WTC11 (cell line): ENCODE results near the gene STXBP6.

Source experiments
- E2F5 ChIP-seq: sonication (generic); formaldehyde crosslinking; IDR thresholded peaks from 2 replicates; pipeline ENCODE4 v1.8.1; 2022; ENCODE audit warnings: mild to moderate bottlenecking, moderate library complexity, missing genetic modification reagents
- ELF4 ChIP-seq: sonication (generic); formaldehyde crosslinking; IDR thresholded peaks from 2 replicates; pipeline ENCODE4 v1.8.1; 2022; ENCODE audit warnings: low read depth, mild to moderate bottlenecking, moderate library complexity, missing genetic modification reagents
- ETV6 ChIP-seq: sonication (generic); formaldehyde crosslinking; IDR thresholded peaks from 2 replicates; pipeline ENCODE4 v1.8.1; 2022; ENCODE audit warnings: mild to moderate bottlenecking, missing genetic modification reagents
- OVOL2 ChIP-seq: fragments of 250-450 bp; sonication (Bioruptor Pico); IDR thresholded peaks from 2 replicates; pipeline ENCODE4 v1.9.0; 2021; ENCODE audit warnings: mild to moderate bottlenecking, borderline replicate concordance
- PRDM15 ChIP-seq: sonication (generic); formaldehyde crosslinking; IDR thresholded peaks from 2 replicates; pipeline ENCODE4 v1.8.0; 2022; ENCODE audit warnings: missing genetic modification reagents
- TF ChIP-seq, protein P1 (sequence below): sonication (generic); formaldehyde crosslinking; IDR thresholded peaks from 2 replicates; pipeline ENCODE4 v1.8.1; 2022; ENCODE audit warnings: mild to moderate bottlenecking, missing genetic modification reagents, moderate library complexity, borderline replicate concordance
- TF ChIP-seq, protein P2 (sequence below): sonication (generic); formaldehyde crosslinking; IDR thresholded peaks from 2 replicates; pipeline ENCODE4 v1.8.0; 2023; ENCODE audit warnings: missing genetic modification reagents
- TF ChIP-seq, protein P3 (sequence below): fragments of 200-600 bp; IDR thresholded peaks from 2 replicates; pipeline ENCODE4 v1.8.0; 2022; ENCODE audit warnings: antibody characterized with exemption
- TF ChIP-seq, protein P4 (sequence below): sonication (generic); formaldehyde crosslinking; IDR thresholded peaks from 2 replicates; pipeline ENCODE4 v1.8.1; 2023; ENCODE audit warnings: mild to moderate bottlenecking, missing genetic modification reagents, moderate library complexity

DNA sequence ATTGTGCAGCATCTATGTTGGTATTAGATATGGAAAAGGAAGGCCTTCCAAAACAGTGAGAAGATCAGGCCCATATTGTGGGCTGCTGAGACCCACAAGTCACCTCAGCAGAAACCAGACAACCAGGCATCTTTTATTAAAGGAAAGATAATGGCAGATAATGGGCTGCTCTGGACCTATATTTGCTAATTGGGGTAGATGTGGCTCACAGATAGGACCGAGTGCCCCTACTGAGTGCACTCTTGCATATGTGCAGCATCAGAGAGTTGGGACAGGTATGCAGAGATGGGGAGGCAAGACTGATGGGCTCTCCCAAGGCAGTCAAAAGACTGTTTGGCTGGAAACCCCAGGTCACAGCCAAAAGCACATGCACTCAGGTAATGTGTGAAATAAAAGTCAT, 266.2 kb downstream of the STXBP6 start:
- TF ChIP-seq, protein P1, sequence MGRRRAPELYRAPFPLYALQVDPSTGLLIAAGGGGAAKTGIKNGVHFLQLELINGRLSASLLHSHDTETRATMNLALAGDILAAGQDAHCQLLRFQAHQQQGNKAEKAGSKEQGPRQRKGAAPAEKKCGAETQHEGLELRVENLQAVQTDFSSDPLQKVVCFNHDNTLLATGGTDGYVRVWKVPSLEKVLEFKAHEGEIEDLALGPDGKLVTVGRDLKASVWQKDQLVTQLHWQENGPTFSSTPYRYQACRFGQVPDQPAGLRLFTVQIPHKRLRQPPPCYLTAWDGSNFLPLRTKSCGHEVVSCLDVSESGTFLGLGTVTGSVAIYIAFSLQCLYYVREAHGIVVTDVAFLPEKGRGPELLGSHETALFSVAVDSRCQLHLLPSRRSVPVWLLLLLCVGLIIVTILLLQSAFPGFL (CRISPR knock-in tag) = no peak
- TF ChIP-seq OVOL2 (CRISPR knock-in tag) (no peak), ETV6 (CRISPR knock-in tag) (no peak), ELF4 (no peak), E2F5 (no peak), PRDM15 (CRISPR knock-in tag) (no peak)
- TF ChIP-seq, protein P2, sequence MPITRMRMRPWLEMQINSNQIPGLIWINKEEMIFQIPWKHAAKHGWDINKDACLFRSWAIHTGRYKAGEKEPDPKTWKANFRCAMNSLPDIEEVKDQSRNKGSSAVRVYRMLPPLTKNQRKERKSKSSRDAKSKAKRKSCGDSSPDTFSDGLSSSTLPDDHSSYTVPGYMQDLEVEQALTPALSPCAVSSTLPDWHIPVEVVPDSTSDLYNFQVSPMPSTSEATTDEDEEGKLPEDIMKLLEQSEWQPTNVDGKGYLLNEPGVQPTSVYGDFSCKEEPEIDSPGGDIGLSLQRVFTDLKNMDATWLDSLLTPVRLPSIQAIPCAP = no peak
- TF ChIP-seq, protein P3, sequence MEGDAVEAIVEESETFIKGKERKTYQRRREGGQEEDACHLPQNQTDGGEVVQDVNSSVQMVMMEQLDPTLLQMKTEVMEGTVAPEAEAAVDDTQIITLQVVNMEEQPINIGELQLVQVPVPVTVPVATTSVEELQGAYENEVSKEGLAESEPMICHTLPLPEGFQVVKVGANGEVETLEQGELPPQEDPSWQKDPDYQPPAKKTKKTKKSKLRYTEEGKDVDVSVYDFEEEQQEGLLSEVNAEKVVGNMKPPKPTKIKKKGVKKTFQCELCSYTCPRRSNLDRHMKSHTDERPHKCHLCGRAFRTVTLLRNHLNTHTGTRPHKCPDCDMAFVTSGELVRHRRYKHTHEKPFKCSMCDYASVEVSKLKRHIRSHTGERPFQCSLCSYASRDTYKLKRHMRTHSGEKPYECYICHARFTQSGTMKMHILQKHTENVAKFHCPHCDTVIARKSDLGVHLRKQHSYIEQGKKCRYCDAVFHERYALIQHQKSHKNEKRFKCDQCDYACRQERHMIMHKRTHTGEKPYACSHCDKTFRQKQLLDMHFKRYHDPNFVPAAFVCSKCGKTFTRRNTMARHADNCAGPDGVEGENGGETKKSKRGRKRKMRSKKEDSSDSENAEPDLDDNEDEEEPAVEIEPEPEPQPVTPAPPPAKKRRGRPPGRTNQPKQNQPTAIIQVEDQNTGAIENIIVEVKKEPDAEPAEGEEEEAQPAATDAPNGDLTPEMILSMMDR = no peak
- TF ChIP-seq, protein P4, sequence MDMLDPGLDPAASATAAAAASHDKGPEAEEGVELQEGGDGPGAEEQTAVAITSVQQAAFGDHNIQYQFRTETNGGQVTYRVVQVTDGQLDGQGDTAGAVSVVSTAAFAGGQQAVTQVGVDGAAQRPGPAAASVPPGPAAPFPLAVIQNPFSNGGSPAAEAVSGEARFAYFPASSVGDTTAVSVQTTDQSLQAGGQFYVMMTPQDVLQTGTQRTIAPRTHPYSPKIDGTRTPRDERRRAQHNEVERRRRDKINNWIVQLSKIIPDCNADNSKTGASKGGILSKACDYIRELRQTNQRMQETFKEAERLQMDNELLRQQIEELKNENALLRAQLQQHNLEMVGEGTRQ (CRISPR knock-in tag) = no peak
